Left lung (tissue), 10 donors: ENCODE data around the gene MAP1LC3C. TPM values are rescaled to one million over a fixed set of nuclear protein-coding genes. Genes with fewer than 3 reads are reported as not detected.
A peak's percentile ranks its signal among the peaks of the same experiment; 100 is the strongest.

Experiments used
- ATAC-seq: fragments of 200-7000 bp; cut with Tn5 transposase; one replicate; pipeline ENCODE4 v1.9.1; 2020; ENCODE audit warnings: moderate library complexity
- DNase-seq, 4 donors: peaks; one replicate each; pipeline ENCODE4 v3.0.0-alpha.2; 2013 to 2020
- H3K27ac ChIP-seq, 2 donors: fragments of 200-600 bp; sonication (generic) in 1 of 2; one replicate each; pipeline versions ENCODE4 v1.5.0 to v1.8.0; 2020 to 2021
- H3K27me3 ChIP-seq, 2 donors: fragments of 200-600 bp; sonication (generic) in 1 of 2; one replicate each; pipeline versions ENCODE4 v1.5.0 to v1.8.0; 2020 to 2021
- H3K36me3 ChIP-seq, 2 donors: fragments of 200-600 bp; sonication (generic) in 1 of 2; one replicate each; pipeline versions ENCODE4 v1.5.0 to v1.8.0; 2020 to 2021
- H3K4me1 ChIP-seq, 2 donors: fragments of 200-600 bp; one replicate each; pipeline ENCODE4 v1.8.0; 2021
- H3K4me3 ChIP-seq, 2 donors: fragments of 200-600 bp; sonication (generic) in 1 of 2; one replicate each; pipeline versions ENCODE4 v1.5.0 to v1.8.0; 2020 to 2021; ENCODE audit warnings: mild to moderate bottlenecking in 1 of 2
- H3K9me3 ChIP-seq, 2 donors: fragments of 200-600 bp; sonication (generic) in 1 of 2; one replicate each; pipeline versions ENCODE4 v1.5.0 to v1.8.0; 2020 to 2021
- CTCF ChIP-seq, 2 donors: fragments of 200-600 bp; sonication (generic) in 1 of 2; IDR thresholded peaks; one replicate each; pipeline versions ENCODE4 v1.5.0 to v1.8.0; 2021; ENCODE audit warnings: antibody characterized with exemption in 2 of 2
- intact Hi-C, 2 donors: fragments of 100-400 bp; cut with DNase I; formaldehyde crosslinking; loops; one replicate each; pipeline versions ENCODE4 v1.11.2 to v1.14.2; 2022
- polyA plus RNA-seq, 6 donors: library from polyadenylated mRNA; unstranded; fragments of 120-200 nt; gene quantifications; one replicate each; pipeline ENCODE4 v1.2.1, GENCODE V29; 2013; ENCODE audit not compliant: insufficient read length in 6 of 6
- total RNA-seq, 2 donors: library from RNA; stranded (reverse); fragmentation: NEBNext Ultra II Directional; extraction: Animal tissue kit (Norgen Biotek cat#: 25700); gene quantifications; one replicate each; pipeline ENCODE4 v1.2.1, GENCODE V29; 2021
- donor health status: DM: no; HTN: yes; CAD: no.
- donor health status: DM: no; HTN: no; CAD: no.

Gene MAP1LC3C
- total and polyA plus RNA-seq, 8 donors = 0.77 to 1.6 (median 1.1) TPM

- no peaks in the 10 kb centered on the region for H3K4me1 ChIP-seq
- no peaks in the 10 kb centered on the region for H3K36me3 ChIP-seq
- no peak for TF ChIP-seq CTCF (IDR thresholded peaks at IDR 0.05)
- intact Hi-C loops = no loop called here
- H3K27ac ChIP-seq = no peak overlapping the region
- H3K27me3 ChIP-seq = no peaks in the 10 kb centered on the region
- H3K9me3 ChIP-seq = no peaks in the 10 kb centered on the region
- DNase-seq (no peak), ATAC-seq (no peak)
- H3K4me3 ChIP-seq = no peak overlapping the region
Measured at GRCh38 chr1:242004751-242005495, 6.0 kb upstream of the MAP1LC3C start.

GRCh38 chr1:242002510-242002909 lies 3.6 kb upstream of the MAP1LC3C start:
- no peak for TF ChIP-seq CTCF (IDR thresholded peaks at IDR 0.05)
- intact Hi-C loops = no loop called here
- no peak for ATAC-seq
- Histone ChIP-seq H3K27me3 (no peaks in the 10 kb centered on the region), H3K4me3 (no peak overlapping the region), H3K9me3 (no peaks in the 10 kb centered on the region), H3K4me1 (peaks cover 7 to 8% of the 10 kb centered on the region in 2 donors), H3K36me3 (no peaks in the 10 kb centered on the region), H3K27ac (no peak overlapping the region)
- no peak for DNase-seq

GRCh38 chr1:242002072-242002471 lies 3.2 kb upstream of the MAP1LC3C start:
- Histone ChIP-seq H3K27me3 (no peaks in the 10 kb centered on the region), H3K4me3 (no peak overlapping the region), H3K9me3 (no peaks in the 10 kb centered on the region), H3K27ac (no peak overlapping the region), H3K4me1 (peaks cover 7 to 8% of the 10 kb centered on the region in 2 donors), H3K36me3 (no peaks in the 10 kb centered on the region)
- intact Hi-C loops = no loop called here
- DNase-seq (no peak), ATAC-seq (no peak)
- TF ChIP-seq CTCF (IDR thresholded peaks at IDR 0.05) = no peak

GRCh38 chr1:242000434-242000833 lies 1.5 kb upstream of the MAP1LC3C start:
- DNase-seq (peak in 1 of 4 donors; percentile 15), ATAC-seq (no peak)
- Histone ChIP-seq H3K4me1 (peaks cover 7 to 8% of the 10 kb centered on the region in 2 donors), H3K36me3 (no peaks in the 10 kb centered on the region), H3K4me3 (no peak overlapping the region), H3K27me3 (no peaks in the 10 kb centered on the region), H3K9me3 (no peaks in the 10 kb centered on the region), H3K27ac (no peak overlapping the region)
- no peak for TF ChIP-seq CTCF (IDR thresholded peaks at IDR 0.05)
- intact Hi-C loops = no loop called here

- DNase-seq = peak; percentile 46 to 87 (median 68)
- H3K4me1 ChIP-seq = peaks cover 7 to 8% of the 10 kb centered on the region in 2 donors
- peak overlapping the region; percentile 23 to 33 for H3K27ac ChIP-seq
- peak; percentile 90 for ATAC-seq
- peak; percentile 56 to 62 for TF ChIP-seq CTCF (IDR thresholded peaks at IDR 0.05)
- H3K36me3 ChIP-seq = no peaks in the 10 kb centered on the region
- no peaks in the 10 kb centered on the region for H3K9me3 ChIP-seq
- no peaks in the 10 kb centered on the region for H3K27me3 ChIP-seq
- intact Hi-C loops = no loop called here
- peak overlapping the region; percentile 9 to 18 for H3K4me3 ChIP-seq
Measured at GRCh38 chr1:241998412-241998921, 431 bp downstream of the MAP1LC3C start.
